CD4-positive, alpha-beta T cell treated with Interleukin-21 for 1 hour (primary cell): ENCODE data around the gene RFXAP.
"Not testable (repeated sequence)": the region's sequence is repeated elsewhere in the genome, so short reads cannot be mapped to it uniquely, and the experiment has no call there.

Experiments
- DNase-seq: peaks from one replicate; pipeline ENCODE4 v3.0.0-alpha.2; 2020

Gene RFXAP

GRCh38 chr13:36818804-36819738, at the start of gene RFXAP:
Gene RFXAP (plus strand): TSS chr13:36819222. CDS start chr13:36819358, 136 bp downstream.
- peak; percentile 91 for DNase-seq

- DNase-seq = no peak
Observed at GRCh38 chr13:36769545-36769944, 49.5 kb upstream of the RFXAP start.

GRCh38 chr13:36770741-36771140, 48.3 kb upstream of the RFXAP start:
- no peak for DNase-seq

GRCh38 chr13:36772853-36773252, 46.2 kb upstream of the RFXAP start:
- DNase-seq = no peak

GRCh38 chr13:36774931-36775330, 44.1 kb upstream of the RFXAP start:
- DNase-seq = no peak

GRCh38 chr13:36776175-36776574, 42.8 kb upstream of the RFXAP start:
- DNase-seq = no peak

- DNase-seq = no peak
Observed at GRCh38 chr13:36778083-36778671, 40.8 kb upstream of the RFXAP start.

- DNase-seq = no peak
Observed at GRCh38 chr13:36783890-36784289, 35.1 kb upstream of the RFXAP start.

GRCh38 chr13:36786175-36786574, 32.8 kb upstream of the RFXAP start:
- not testable (repeated sequence) for DNase-seq

- DNase-seq = no peak
Observed at GRCh38 chr13:36787181-36787580, 31.8 kb upstream of the RFXAP start.

GRCh38 chr13:36788276-36788675, 30.7 kb upstream of the RFXAP start:
- DNase-seq = no peak

- DNase-seq = no peak
Observed at GRCh38 chr13:36789061-36789460, 30.0 kb upstream of the RFXAP start.

GRCh38 chr13:36789730-36790129, 29.3 kb upstream of the RFXAP start:
- no peak for DNase-seq

GRCh38 chr13:36794706-36795105, 24.3 kb upstream of the RFXAP start:
- no peak for DNase-seq

GRCh38 chr13:36795463-36795862, 23.6 kb upstream of the RFXAP start:
- no peak for DNase-seq

- no peak for DNase-seq
Observed at GRCh38 chr13:36796052-36796451, 23.0 kb upstream of the RFXAP start.

- no peak for DNase-seq
Observed at GRCh38 chr13:36801035-36801434, 18.0 kb upstream of the RFXAP start.

- DNase-seq = no peak
Observed at GRCh38 chr13:36804588-36804987, 14.4 kb upstream of the RFXAP start.

GRCh38 chr13:36806102-36806501, 12.9 kb upstream of the RFXAP start:
- no peak for DNase-seq

- DNase-seq = no peak
Observed at GRCh38 chr13:36807616-36808015, 11.4 kb upstream of the RFXAP start.

- no peak for DNase-seq
Observed at GRCh38 chr13:36813225-36813624, 5.8 kb upstream of the RFXAP start.

- no peak for DNase-seq
Observed at GRCh38 chr13:36814465-36814864, 4.6 kb upstream of the RFXAP start.

- DNase-seq = peak; percentile 21
Observed at GRCh38 chr13:36815062-36815461, 4.0 kb upstream of the RFXAP start.
